Measurements from ENCODE around the gene DAGLA.

DNA sequence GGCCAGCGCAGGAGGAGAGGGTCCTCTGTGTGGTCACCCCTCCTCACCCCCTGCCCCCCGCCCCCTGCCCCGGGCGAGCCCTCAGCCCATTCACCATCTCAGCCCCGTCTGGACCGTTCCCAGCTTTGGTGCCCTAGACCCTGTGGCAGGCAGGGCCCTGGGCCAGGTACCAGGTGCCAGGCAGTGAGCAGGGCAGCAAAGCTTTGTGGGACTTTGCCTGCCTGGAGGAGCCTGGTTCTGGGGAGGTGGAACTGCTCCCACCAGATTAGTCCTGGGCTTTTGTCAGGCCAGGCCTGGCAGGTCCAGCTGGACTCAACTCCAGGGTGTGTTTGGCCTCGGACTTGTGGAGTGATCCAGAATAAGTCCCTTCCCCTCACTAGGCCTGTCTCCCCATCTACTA, 58.6 kb downstream of the DAGLA start:
- TF ChIP-seq, protein P1, sequence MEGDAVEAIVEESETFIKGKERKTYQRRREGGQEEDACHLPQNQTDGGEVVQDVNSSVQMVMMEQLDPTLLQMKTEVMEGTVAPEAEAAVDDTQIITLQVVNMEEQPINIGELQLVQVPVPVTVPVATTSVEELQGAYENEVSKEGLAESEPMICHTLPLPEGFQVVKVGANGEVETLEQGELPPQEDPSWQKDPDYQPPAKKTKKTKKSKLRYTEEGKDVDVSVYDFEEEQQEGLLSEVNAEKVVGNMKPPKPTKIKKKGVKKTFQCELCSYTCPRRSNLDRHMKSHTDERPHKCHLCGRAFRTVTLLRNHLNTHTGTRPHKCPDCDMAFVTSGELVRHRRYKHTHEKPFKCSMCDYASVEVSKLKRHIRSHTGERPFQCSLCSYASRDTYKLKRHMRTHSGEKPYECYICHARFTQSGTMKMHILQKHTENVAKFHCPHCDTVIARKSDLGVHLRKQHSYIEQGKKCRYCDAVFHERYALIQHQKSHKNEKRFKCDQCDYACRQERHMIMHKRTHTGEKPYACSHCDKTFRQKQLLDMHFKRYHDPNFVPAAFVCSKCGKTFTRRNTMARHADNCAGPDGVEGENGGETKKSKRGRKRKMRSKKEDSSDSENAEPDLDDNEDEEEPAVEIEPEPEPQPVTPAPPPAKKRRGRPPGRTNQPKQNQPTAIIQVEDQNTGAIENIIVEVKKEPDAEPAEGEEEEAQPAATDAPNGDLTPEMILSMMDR (IDR thresholded peaks at IDR 0.05): no peak
- no peak for TF ChIP-seq EZH2 (IDR thresholded peaks at IDR 0.05)
- TF ChIP-seq EZH2phosphoT487 (IDR thresholded peaks at IDR 0.05): no peak

Data from neural progenitor cell (in vitro differentiated cells).